ENCODE results near the gene PTPRD. TPM values are rescaled to one million over a fixed set of nuclear protein-coding genes. Genes with fewer than 3 reads are reported as not detected.

Gene PTPRD
- total RNA-seq, 4 donors from 2014 or later, result 0.78 to 11.7 (median 1.6) TPM

- Histone ChIP-seq H3K4me1 (no peaks in the 10 kb centered on the region), H3K4me3 (no peak overlapping the region), H3K36me3 (no peaks in the 10 kb centered on the region), H3K27me3 (no peaks in the 10 kb centered on the region), H3K27ac (no peak overlapping the region), H3K9me3 (no peaks in the 10 kb centered on the region)
- TF ChIP-seq POLR2A (IDR thresholded peaks at IDR 0.05), result no peak
- no peak for TF ChIP-seq CTCF (IDR thresholded peaks at IDR 0.05 in 4 of 5, conservative IDR thresholded peaks at IDR 0.05 in 1 of 5)
- intact Hi-C loops (cut with DNase I; ENCODE audit: low total_unique reads) (no loop called here), in situ Hi-C loops (cut with MboI; ENCODE audit: low sequenced_read_pairs in 4 of 4) (no loop called here)
- DNase-seq (no peak), ATAC-seq (no peak)
Measured at GRCh38 chr9:8835291-8835690, 1777.5 kb downstream of the PTPRD start.

DNA sequence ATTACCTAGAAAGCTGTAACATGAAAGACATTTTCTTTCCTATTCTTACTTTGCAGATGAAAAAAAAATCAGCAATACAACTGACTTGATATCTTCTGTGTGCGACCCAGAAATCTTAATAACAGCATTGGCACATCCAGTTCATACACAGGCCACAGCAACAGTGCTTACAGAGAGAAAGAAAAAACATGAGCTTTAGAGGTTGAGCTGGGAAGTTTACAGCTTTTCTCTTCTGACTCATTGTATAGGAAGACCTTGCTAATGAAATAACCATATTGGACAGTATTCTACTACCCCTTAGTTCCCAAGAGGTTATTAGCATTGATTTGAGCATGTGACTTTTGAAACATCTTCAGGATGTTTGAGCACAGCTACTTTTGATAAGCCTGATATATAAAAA lies 1779.8 kb downstream of the PTPRD start:
- in situ Hi-C loops (cut with MboI; ENCODE audit: low sequenced_read_pairs in 4 of 4) (no loop called here), intact Hi-C loops (cut with DNase I; ENCODE audit: low total_unique reads) (no loop called here)
- no peaks in the 10 kb centered on the region for H3K27me3 ChIP-seq
- ATAC-seq (no peak), DNase-seq (no peak)
- H3K9me3 ChIP-seq, result no peaks in the 10 kb centered on the region
- no peaks in the 10 kb centered on the region for H3K36me3 ChIP-seq
- TF ChIP-seq CTCF (IDR thresholded peaks at IDR 0.05 in 4 of 5, conservative IDR thresholded peaks at IDR 0.05 in 1 of 5) (no peak), POLR2A (IDR thresholded peaks at IDR 0.05) (no peak)
- H3K27ac ChIP-seq, result no peak overlapping the region
- H3K4me3 ChIP-seq, result no peak overlapping the region
- no peaks in the 10 kb centered on the region for H3K4me1 ChIP-seq

DNA sequence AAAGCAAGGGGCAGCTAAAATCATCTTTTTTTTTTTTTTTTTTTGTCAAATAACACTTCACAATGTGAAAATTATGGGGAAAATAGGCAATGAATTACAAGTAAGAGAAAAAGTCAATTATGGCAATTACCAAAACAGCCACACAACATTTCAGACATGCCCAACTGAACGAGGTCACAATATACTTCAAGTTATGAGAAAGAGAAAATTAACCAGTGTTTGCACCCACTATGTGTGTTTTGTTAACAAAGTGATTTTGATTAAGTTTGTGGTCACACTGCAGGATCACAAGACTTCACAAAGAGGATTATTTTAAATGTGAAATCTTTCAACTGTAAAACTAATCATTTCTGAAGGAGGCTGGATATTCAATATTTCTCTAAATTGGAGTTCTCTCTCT lies 1780.4 kb downstream of the PTPRD start:
- Histone ChIP-seq H3K9me3 (no peaks in the 10 kb centered on the region), H3K27me3 (no peaks in the 10 kb centered on the region), H3K27ac (no peak overlapping the region), H3K36me3 (no peaks in the 10 kb centered on the region), H3K4me1 (no peaks in the 10 kb centered on the region), H3K4me3 (no peak overlapping the region)
- TF ChIP-seq CTCF (IDR thresholded peaks at IDR 0.05 in 4 of 5, conservative IDR thresholded peaks at IDR 0.05 in 1 of 5), result no peak
- ATAC-seq (no peak), DNase-seq (no peak)
- intact Hi-C loops (cut with DNase I; ENCODE audit: low total_unique reads) (no loop called here), in situ Hi-C loops (cut with MboI; ENCODE audit: low sequenced_read_pairs in 4 of 4) (no loop called here)

DNA sequence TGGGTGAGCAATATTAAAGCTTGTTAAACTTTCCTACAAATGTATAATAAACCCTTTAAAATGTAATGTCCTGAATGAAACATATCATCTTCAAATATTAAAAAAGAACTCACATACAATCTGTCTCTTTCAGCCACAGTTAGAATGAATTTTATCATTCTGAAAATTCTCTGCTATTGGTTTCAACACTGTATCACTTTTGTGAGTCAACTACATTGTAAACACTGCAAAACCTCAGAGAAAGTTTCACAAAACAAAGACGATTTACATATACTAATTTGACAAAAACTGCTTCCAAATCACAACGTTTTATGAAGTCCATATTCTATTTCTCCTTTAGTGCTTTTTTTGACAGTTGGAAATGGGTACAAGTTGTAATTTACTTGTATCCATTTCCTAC lies 1781.2 kb downstream of the PTPRD start:
- in situ Hi-C loops (cut with MboI; ENCODE audit: low sequenced_read_pairs in 4 of 4), result no loop called here
- intact Hi-C loops (cut with DNase I; ENCODE audit: low total_unique reads), result no loop called here
- TF ChIP-seq POLR2A (IDR thresholded peaks at IDR 0.05), result no peak
- no peak for DNase-seq
- Histone ChIP-seq H3K4me1 (no peaks in the 10 kb centered on the region), H3K4me3 (no peak overlapping the region), H3K36me3 (no peaks in the 10 kb centered on the region), H3K27ac (no peak overlapping the region), H3K27me3 (no peaks in the 10 kb centered on the region), H3K9me3 (no peaks in the 10 kb centered on the region)
- no peak for ATAC-seq

DNA sequence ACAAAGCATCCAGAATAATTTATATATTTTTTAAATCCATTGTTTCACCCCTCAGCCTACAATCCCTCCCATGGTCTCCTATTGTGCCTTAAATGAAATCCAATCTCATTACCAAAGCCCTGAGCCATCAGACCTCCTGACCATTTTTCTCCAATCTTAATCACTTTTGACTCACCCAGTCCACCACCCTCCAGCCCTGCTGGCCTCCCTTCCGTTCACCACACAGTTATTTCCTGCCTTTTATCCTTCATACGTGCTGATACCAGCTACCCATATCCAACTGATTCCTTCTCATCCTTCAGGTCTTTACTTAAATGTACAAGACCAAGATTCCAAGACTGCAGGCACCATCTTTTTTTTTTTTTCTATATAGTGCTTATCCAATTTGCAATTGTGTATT lies 1786.5 kb downstream of the PTPRD start:
- Histone ChIP-seq H3K4me3 (no peak overlapping the region), H3K4me1 (no peaks in the 10 kb centered on the region), H3K9me3 (no peaks in the 10 kb centered on the region), H3K36me3 (no peaks in the 10 kb centered on the region), H3K27ac (no peak overlapping the region), H3K27me3 (no peaks in the 10 kb centered on the region)
- in situ Hi-C loops (cut with MboI; ENCODE audit: low sequenced_read_pairs in 4 of 4), result no loop called here
- intact Hi-C loops (cut with DNase I; ENCODE audit: low total_unique reads), result no loop called here
- TF ChIP-seq CTCF (IDR thresholded peaks at IDR 0.05 in 4 of 5, conservative IDR thresholded peaks at IDR 0.05 in 1 of 5) (no peak), POLR2A (IDR thresholded peaks at IDR 0.05) (no peak)
- ATAC-seq (no peak), DNase-seq (no peak)
